Mucosa of rectum (tissue), 2 donors: ENCODE results near the gene FGR.
A peak's percentile ranks its signal among the peaks of the same experiment; 100 is the strongest.
"Not testable (repeated sequence)": the region's sequence is repeated elsewhere in the genome, so short reads cannot be mapped to it uniquely, and the experiment has no call there.

Source experiments
- H3K27ac ChIP-seq, 2 donors: one replicate each; pipeline ENCODE4 v1.7.0; 2013; ENCODE audit warnings: inconsistent platforms in 2 of 2, low read depth in 2 of 2, low read length in 2 of 2
- H3K27me3 ChIP-seq, 2 donors: one replicate each; pipeline ENCODE4 v1.7.0; 2013; ENCODE audit warnings: low read length in 2 of 2; ENCODE audit not compliant: control insufficient read depth in 2 of 2, insufficient read depth in 2 of 2
- H3K36me3 ChIP-seq, 2 donors: one replicate each; pipeline ENCODE4 v1.7.0; 2013; ENCODE audit warnings: low read length in 2 of 2; ENCODE audit not compliant: control insufficient read depth in 2 of 2, insufficient read depth in 2 of 2
- H3K4me1 ChIP-seq, 2 donors: one replicate each; pipeline ENCODE4 v1.7.0; 2013; ENCODE audit warnings: low read length in 2 of 2, mild to moderate bottlenecking in 1 of 2; ENCODE audit not compliant: control insufficient read depth in 2 of 2, insufficient read depth in 2 of 2
- H3K4me3 ChIP-seq, 2 donors: one replicate each; pipeline ENCODE4 v1.7.0; 2013; ENCODE audit warnings: low read length in 2 of 2
- H3K9ac ChIP-seq, 2 donors: one replicate each; pipeline ENCODE4 v1.7.0; 2013; ENCODE audit warnings: low read length in 2 of 2, low read depth in 1 of 2, mild to moderate bottlenecking in 1 of 2
- H3K9me3 ChIP-seq, 2 donors: one replicate each; pipeline ENCODE4 v1.7.0; 2013; ENCODE audit warnings: low read length in 2 of 2; ENCODE audit not compliant: control insufficient read depth in 2 of 2
- donor health status: healthy.
- donor health status: Normal muscosa, but diverticular disease.

The FGR gene

GRCh38 chr1:27634985-27635367, at the start of gene FGR:
TSS of gene FGR (minus strand) at chr1:27635185. CDS start at chr1:27623916, 11,269 bp downstream.
- Histone ChIP-seq H3K9ac (peak within 1 kb of the TSS; percentile 58 to 63), H3K36me3 (no peaks in the 10 kb centered on the region), H3K4me1 (peaks cover 5 to 25% of the 10 kb centered on the region in 2 donors), H3K27ac (peak within 1 kb of the TSS; percentile 38 to 68), H3K4me3 (peak within 1 kb of the TSS; percentile 57 to 68), H3K27me3 (peaks cover 9 to 29% of the 10 kb centered on the region in 2 donors), H3K9me3 (no peaks in the 10 kb centered on the region)

- no peaks in the 10 kb centered on the region for H3K27me3 ChIP-seq
- peaks cover 3 to 5% of the 10 kb centered on the region in 2 donors for H3K4me1 ChIP-seq
- H3K36me3 ChIP-seq: no peaks in the 10 kb centered on the region
- no peaks in the 10 kb centered on the region for H3K9me3 ChIP-seq
- H3K4me3 ChIP-seq: no peak overlapping the region
- H3K27ac ChIP-seq: no peak overlapping the region
- no peak overlapping the region for H3K9ac ChIP-seq
Measured at GRCh38 chr1:27684176-27684575, 49.2 kb upstream of the FGR start.

GRCh38 chr1:27682351-27682944, 47.5 kb upstream of the FGR start:
- Histone ChIP-seq H3K27me3 (no peaks in the 10 kb centered on the region), H3K4me3 (no peak overlapping the region), H3K27ac (peak overlapping the region in 1 of 2 donors; percentile 21), H3K9me3 (no peaks in the 10 kb centered on the region), H3K4me1 (peaks cover 3 to 5% of the 10 kb centered on the region in 2 donors), H3K36me3 (no peaks in the 10 kb centered on the region), H3K9ac (no peak overlapping the region)

- not testable (repeated sequence) for H3K36me3 ChIP-seq, H3K27ac ChIP-seq, H3K9ac ChIP-seq, H3K4me1 ChIP-seq, H3K4me3 ChIP-seq, H3K9me3 ChIP-seq, H3K27me3 ChIP-seq
Measured at GRCh38 chr1:27681580-27681979, 46.6 kb upstream of the FGR start.

- not testable (repeated sequence) for H3K4me3 ChIP-seq, H3K27ac ChIP-seq, H3K36me3 ChIP-seq, H3K27me3 ChIP-seq, H3K9ac ChIP-seq, H3K4me1 ChIP-seq, H3K9me3 ChIP-seq
Measured at GRCh38 chr1:27680225-27680791, 45.3 kb upstream of the FGR start.

- Histone ChIP-seq H3K9me3 (no peaks in the 10 kb centered on the region), H3K9ac (no peak overlapping the region), H3K4me1 (no peaks in the 10 kb centered on the region), H3K27me3 (no peaks in the 10 kb centered on the region), H3K4me3 (no peak overlapping the region), H3K27ac (no peak overlapping the region), H3K36me3 (no peaks in the 10 kb centered on the region)
Measured at GRCh38 chr1:27678747-27679146, 43.8 kb upstream of the FGR start.

- Histone ChIP-seq H3K27me3 (no peaks in the 10 kb centered on the region), H3K36me3 (no peaks in the 10 kb centered on the region), H3K4me1 (peaks cover 8% of the 10 kb centered on the region in 2 donors), H3K27ac (no peak overlapping the region), H3K9ac (no peak overlapping the region), H3K9me3 (no peaks in the 10 kb centered on the region), H3K4me3 (no peak overlapping the region)
Measured at GRCh38 chr1:27676410-27676809, 41.4 kb upstream of the FGR start.

- no peaks in the 10 kb centered on the region for H3K9me3 ChIP-seq
- no peaks in the 10 kb centered on the region for H3K27me3 ChIP-seq
- H3K27ac ChIP-seq: peak overlapping the region; percentile 72 to 80
- peaks cover 8 to 16% of the 10 kb centered on the region in 2 donors for H3K4me1 ChIP-seq
- H3K9ac ChIP-seq: peak overlapping the region; percentile 26 to 49
- H3K36me3 ChIP-seq: no peaks in the 10 kb centered on the region
- H3K4me3 ChIP-seq: peak overlapping the region; percentile 61 to 81
Measured at GRCh38 chr1:27672750-27673112, 37.7 kb upstream of the FGR start.

GRCh38 chr1:27671964-27672749, 37.2 kb upstream of the FGR start, which contains the start of gene IFI6:
TSS of gene IFI6 (minus strand) at chr1:27672192. CDS start at chr1:27669314, 2,878 bp downstream.
- Histone ChIP-seq H3K9me3 (no peaks in the 10 kb centered on the region), H3K27ac (peak within 1 kb of the TSS; percentile 72 to 80), H3K27me3 (no peaks in the 10 kb centered on the region), H3K9ac (peak within 1 kb of the TSS; percentile 49 to 63), H3K36me3 (no peaks in the 10 kb centered on the region), H3K4me3 (peak within 1 kb of the TSS; percentile 61 to 81), H3K4me1 (peaks cover 8 to 16% of the 10 kb centered on the region in 2 donors)

- peaks cover 8 to 16% of the 10 kb centered on the region in 2 donors for H3K4me1 ChIP-seq
- H3K36me3 ChIP-seq: peaks cover 0 to 5% of the 10 kb centered on the region in 2 donors
- no peaks in the 10 kb centered on the region for H3K27me3 ChIP-seq
- no peak overlapping the region for H3K27ac ChIP-seq
- no peaks in the 10 kb centered on the region for H3K9me3 ChIP-seq
- H3K9ac ChIP-seq: no peak overlapping the region
- H3K4me3 ChIP-seq: peak overlapping the region in 1 of 2 donors; percentile 78
Measured at GRCh38 chr1:27669876-27670275, 34.9 kb upstream of the FGR start.
